T follicular helper cell (primary cell): Measurements from ENCODE around the gene CEBPB.
"Not testable (repeated sequence)": the region's sequence is repeated elsewhere in the genome, so short reads cannot be mapped to it uniquely, and the experiment has no call there.

Source experiments
- DNase-seq: peaks from one replicate; pipeline ENCODE4 v3.0.0-alpha.2; 2020; ENCODE audit warnings: low read depth
- total RNA-seq, 2 experiments: gene quantifications; one replicate each; lab custom pipeline; 2026; lab: John Stamatoyannopoulos, UW

The CEBPB gene
- total RNA-seq: 27.2 to 36.1 reads per million in 2 experiments

DNA sequence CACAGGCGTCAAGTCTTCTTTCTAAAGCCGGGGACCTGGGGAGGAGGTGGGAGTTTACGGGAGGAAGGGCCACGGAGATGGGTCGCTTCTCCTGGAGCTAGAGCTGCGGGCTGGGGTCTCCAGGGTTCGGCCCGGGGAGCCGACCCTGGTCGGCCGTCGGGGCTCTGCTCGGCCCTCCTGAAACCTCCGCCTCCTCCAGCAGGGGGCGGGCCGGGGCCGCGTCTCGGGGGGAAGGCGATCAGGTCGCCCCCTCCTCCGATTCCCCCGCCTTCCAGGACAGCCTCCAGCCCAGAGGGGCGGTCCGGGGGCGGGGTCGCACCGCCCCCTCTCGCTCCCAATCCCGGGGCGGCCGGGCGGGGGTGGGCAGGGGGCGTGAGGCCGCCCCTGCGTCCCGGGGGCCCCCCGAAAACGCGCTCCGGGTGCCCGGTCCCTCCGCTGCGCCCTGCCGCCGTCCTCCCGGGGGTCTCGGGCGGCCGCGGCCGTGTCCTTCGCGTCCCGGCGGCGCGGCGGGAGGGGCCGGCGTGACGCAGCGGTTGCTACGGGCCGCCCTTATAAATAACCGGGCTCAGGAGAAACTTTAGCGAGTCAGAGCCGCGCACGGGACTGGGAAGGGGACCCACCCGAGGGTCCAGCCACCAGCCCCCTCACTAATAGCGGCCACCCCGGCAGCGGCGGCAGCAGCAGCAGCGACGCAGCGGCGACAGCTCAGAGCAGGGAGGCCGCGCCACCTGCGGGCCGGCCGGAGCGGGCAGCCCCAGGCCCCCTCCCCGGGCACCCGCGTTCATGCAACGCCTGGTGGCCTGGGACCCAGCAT is at the start of gene CEBPB:
Gene CEBPB, plus strand, starts transcription at position 580 of the 814 bp plus-strand sequence. Its CDS starts 204 bp downstream, at position 784.
- peak; percentile 75 for DNase-seq

DNA sequence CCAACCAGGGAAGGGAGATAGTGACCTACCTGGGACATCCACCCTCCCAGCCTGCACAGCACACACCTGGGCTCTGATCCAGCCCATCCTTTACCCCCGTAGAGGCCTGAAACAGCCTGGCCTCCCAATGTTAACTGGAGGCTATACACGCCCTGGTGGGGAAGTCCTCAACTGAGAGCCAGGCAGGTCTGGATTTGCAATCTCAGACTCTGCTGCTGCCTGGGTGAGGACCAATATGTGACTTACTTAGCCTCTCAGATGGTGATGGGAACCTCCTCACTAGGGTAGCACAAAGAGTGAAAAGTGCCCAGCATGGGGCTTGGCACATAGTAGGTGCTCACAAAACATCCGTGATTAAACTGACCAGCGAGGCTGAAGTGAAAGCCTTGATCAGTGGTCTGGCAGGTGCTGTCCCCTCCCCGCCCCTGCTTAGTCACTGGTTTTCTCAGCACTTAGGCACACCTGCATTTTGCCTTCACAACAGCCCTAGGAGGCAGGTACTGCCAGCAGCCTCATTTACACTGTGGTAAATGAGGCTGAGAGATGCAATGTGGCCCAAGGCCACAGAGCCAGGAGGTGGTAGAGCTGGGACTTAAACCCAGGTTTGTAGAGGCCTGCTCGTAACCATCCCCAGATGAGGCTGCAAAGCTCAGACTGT is 49.5 kb upstream of the CEBPB start:
- DNase-seq: no peak

DNA sequence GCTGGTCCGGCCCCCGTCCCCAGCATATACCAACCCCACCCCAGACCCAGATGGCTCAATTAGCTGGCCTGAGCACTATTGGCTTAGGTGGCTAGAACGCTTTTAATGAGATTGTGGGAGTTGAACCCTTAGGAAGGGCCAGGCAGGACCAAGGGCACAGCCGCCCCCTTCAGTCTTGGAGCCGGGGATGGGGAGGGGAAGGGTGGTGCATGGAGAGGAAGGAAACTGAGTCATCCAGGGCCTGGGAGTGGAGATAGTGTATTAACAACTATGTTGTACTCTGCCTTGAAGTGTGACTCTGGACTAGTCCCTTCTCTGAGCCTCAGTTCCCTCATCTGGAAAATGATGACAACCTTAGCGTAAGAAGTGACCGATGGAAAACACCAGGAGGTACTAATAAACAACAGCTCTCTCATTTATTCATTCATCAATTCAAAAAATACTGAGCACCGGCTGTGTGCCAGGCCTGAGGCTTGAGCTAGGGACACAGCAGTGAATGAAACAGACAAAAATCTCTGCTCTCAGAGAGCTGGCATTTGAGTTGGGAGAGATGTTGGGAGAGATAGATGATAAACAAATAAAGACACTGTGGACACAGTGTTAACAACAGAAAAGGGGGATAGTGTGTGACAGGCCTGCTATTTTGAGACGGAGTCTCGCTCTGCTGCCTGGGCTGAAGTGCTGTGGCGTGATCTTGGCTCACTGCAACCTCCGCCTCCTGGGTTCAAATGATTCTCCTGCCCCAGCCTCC is 48.6 kb upstream of the CEBPB start:
- DNase-seq: no peak

DNA sequence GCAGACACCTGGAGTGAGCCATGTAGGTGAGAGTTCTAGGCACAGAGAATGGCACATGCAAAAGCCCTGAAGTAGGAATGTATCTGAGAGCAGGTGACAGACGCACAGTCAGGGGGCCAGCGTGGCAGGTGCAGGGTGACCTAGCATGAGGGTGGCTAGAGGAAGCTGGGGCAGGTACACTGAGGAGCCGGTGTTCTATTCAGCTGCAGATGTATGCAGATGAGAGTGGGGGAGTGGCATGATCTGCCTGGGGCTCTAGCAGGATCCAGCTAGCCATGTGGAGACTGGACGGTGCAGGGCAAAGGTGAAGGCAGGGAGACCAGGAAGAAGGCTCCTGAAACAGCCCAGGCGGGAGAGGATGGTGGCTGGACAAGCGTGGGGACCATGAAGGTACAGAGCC is 47.8 kb upstream of the CEBPB start:
- no peak for DNase-seq

DNA sequence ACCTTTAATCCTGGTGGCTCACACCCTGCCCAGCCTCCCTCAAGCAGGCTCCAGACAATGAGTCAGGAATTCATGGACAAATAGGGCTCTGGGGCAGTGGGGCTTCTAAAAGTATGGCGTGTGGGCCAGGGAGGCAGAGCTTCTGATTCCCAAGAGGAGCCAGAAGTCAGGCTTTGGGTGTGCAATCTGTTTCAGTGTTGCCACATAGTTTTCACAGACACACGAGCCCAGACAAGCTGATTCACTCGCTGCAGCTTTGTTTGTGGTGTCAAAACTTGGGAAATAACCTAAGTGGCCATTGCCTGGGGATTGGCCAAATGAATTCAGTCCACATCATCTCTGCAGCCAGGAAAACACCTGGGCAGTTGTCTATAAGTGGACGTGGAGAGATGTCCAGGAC is 46.3 kb upstream of the CEBPB start:
- no peak for DNase-seq

DNA sequence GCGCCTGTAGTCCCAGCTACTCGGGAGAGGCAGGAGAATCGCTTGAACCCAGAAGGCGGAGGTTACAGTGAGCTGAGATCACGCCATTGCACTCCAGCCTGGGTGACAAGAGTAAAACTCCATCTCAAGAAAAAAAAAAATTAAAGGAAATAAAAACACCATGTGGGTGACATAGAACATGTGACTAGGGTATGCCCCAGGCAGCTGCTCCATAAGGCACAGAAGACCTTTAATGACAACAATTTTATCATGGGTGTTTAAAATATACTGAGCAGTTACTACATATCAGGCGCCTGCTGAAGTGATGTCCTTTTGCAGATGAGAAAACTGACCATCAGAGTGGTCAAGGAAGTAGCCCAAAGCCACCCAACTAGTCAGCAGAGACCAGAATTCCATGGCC is 45.1 kb upstream of the CEBPB start:
- DNase-seq: no peak

DNA sequence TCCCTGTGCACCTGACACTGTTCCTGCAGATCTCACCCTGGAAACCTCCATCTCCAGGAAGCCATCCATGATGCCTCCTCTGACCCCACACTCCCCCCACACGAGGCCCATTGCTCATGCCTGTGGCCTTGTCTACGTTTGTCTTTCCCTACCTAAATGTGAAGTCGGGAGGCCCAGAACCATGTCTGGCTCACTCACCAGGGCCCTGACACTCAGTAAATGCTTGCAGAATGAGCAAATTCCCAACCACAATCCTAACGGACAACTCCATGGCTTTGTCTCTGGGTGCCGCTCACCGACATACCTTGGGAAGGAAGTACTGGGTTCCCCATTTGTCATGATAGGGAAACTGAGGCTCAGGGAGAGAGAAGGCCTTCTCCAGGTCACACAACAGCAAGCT is 44.4 kb upstream of the CEBPB start:
- DNase-seq: no peak

DNA sequence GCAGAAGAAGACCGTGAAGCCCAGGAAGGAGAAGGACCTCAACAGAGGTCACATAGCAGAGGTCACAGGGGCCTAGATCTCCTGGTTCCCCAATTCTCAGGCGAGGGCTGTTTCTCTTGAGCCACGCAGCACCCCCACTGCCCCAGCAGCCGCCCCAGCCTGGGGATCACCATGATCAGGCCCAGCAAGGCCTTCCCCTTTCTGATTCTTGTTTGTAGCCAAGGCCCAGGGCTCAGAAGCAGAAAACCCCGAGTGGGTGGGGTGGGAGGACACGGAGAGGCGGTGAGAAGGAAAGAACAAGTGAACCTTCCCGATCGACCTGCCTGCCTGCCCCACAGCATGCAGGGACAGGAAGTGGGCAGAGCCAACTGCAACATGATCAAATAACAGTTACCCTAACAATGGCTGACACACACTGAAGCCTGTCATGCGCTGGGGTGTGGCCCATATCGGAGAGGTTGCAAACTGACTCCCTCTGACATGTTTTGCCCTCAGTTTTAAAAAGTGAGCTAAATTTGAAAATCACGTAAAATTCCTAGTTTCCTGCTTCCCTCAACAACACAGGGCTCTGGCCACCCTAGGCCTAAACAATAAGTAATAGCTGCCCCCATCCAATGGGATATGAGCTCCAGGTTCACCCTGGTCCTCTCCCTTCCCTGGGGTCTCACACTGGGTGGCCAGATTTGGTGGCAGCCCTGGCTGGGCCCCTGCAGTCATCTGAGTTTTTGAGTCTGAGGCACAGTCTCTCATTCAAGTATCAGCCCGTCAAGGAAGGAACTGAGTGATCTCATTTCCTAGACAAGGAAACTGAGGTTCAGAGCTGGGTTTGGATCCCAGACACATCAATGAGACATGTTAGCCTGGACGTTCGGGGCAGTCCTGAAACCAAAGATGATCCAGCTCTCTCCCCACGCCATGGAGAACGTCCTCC is 43.6 kb upstream of the CEBPB start:
- DNase-seq: peak; percentile 69

DNA sequence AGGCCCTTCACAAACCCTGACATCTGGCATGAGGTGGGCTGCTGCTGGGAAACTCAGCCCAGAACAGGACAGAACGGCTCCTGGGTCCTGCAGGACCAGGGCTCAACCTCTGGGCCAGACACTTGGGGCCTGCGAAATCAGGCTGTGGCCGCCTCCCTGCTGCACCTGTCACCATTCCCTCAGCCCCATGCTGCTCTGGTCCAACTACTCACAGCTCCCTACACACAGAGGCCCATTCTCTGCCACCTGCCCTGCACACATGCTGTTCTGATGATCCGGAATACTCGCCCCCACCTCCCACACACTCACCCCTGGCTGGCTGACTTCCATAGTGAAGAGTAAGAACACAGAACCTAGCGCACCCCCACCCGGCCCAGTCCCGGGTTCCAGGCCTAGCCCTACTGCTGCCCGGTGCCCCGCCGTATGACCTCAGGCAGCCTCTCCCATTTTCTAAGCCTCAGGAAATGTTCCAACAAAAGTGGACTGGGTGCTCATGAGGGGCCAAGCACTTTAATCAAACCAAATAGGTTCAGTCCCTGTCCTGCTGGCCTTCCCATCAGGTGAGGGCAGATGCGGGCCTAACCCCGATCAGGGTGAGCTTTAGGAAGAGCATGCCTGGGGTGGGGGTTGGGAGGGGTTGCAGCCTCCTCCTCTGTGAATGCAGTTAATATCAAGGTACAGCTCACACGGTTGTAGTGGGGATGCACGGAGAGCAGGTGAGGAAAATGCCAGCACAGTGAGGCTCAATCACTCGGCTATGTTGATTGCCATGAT is 41.0 kb upstream of the CEBPB start:
- DNase-seq: no peak

DNA sequence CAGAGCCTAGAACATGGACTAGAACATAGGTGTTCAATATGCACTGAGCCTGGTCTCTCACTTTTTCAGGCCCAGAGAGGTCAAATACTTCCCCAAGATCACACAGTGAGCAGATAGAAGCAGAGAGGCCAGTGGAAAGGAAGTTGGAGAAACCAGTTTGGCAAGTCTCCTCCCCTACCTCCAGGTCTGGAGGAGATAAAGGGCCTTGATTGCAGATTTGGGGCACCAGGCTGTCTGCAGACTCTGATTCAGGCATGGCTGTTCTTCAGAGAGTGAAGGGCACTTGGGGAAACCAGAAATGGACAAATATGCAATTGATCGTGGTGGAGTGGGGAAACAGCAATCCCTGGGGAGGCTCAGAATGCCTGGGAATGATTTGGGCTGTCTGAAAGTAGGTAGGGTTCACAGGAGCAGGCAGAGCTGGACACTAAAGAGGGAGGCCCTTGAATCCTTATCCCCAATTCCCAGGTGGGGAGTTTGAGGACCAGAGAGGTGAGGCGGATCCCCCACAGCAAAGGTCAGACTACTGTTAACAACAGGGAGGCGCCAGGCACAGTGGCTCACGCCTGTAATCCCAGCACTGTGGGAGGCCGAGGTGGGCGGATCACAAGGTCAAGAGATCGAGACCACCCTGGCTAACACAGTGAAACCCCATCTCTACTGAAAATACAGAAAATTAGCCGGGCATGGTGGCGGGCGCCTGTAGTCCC is 39.4 kb upstream of the CEBPB start:
- DNase-seq: no peak

DNA sequence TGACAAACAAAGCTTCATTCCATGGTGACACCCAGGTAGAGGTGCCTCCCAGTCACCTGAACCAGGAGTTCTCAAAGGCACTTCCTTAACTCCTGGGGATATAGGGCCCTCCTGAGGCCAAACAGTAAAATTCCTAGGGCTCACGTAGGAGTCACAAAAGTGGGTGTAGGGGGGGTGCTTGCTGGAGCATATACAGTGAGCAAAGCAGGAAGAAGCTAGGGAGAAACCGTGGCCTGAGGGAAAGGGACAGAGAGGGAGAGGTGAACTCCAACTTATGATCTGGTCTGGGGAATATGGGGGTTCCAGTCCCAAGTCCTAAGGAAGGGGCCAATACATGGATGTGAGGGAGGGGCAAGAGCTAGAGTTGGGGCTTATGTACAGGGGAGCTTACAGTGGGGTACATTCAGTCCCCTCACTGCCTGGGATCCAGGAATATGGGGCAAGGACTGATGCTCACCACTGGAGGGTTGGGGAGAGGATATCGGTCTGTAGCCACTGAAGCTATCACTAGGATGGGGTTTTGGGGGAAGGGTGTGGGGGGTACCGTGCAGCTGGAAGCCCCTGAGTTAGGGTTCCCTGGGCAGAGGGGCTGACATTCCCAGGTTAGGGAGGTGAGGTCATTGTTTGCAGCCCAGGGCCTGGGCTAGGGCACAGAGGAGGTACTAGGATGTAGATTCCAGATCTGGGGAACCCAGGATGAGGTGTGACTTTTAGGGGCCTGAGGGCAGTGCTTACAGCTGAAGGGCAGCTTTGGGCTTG is 38.1 kb upstream of the CEBPB start:
- DNase-seq: no peak

DNA sequence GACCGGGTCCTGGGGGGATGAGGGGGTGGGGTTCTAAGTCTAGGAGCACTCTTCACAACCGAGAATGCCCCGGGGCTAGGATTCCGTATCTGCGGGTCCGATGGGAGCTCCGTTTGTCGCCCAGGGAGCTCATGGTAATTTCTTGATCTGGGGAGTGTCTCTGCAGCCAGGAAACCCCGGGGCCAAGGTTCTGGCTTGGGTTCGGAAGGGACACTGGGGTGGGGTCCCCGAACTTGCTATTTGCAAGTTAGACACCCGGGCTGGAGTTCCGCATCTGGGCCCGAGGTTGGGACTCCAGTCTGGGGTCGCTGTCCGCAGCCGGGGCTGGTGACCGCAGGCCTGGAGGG is 37.5 kb upstream of the CEBPB start:
- DNase-seq: no peak

DNA sequence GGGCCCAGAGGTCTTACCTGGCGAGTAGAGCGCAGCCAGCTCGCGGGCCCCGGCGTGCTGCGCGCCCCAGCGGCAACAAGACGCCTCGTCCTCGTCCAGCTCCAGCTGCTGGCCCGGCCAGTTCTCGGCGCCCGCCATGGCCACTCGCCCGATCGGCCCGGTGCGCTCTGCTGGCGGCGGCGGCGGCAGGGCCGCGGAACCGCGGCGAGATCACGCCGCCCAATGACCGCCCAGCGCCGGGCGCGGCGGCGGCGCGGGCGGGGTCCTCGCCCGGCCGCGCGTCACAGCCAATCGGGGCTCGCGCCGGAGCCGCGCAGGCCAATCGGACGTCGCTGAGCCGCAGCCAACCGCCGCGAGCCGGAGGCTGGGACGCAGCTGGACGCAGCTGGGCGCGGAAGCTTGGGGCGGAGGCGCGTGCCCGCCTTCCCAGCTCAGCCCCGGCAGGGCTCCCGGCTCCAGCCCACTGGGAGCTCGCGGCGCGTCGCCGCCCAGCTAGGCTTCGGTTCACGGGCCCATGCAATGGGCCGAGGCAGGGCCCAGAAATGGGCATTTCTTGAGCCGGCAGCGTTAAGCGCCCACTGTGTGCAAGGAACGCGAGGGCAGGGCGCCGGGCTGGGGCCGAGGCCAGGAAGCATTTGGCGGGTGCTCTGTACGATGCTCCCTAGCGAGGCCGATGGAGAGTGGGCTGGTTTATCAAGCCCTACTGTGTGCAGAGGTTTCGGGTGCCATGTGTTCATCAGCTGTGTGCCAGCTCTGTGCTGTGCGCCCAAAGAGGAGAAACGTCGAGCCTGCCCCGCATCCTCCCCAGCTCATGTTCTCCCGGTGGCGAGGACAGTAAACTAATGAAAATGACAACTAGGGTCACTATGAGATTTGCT is 36.9 kb upstream of the CEBPB start, which contains the start of gene PEDS1:
Gene PEDS1, minus strand, starts transcription at position 224 of the 878 bp plus-strand sequence. Its CDS starts 86 bp downstream, at position 138.
- DNase-seq: peak; percentile 68

DNA sequence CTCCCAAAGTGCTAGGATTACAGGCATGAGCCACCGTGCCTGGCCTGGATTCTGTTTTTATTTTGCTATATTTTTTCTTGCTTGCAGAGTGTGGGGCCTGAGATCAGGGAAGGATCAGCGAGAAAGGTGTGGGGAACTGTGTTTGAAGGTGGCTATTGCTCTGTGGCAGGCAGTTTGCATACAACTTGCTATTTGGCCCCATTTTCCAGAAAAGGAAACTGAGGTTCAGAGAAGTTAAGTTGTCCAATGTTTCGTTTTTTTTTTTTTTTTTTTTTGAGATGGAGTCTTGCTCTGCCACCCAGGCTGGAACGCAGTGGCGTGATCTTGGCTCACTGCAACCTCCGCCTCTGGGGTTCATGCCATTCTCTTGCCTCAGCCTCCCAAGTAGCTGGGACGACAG is 29.1 kb upstream of the CEBPB start:
- not testable (repeated sequence) for DNase-seq

DNA sequence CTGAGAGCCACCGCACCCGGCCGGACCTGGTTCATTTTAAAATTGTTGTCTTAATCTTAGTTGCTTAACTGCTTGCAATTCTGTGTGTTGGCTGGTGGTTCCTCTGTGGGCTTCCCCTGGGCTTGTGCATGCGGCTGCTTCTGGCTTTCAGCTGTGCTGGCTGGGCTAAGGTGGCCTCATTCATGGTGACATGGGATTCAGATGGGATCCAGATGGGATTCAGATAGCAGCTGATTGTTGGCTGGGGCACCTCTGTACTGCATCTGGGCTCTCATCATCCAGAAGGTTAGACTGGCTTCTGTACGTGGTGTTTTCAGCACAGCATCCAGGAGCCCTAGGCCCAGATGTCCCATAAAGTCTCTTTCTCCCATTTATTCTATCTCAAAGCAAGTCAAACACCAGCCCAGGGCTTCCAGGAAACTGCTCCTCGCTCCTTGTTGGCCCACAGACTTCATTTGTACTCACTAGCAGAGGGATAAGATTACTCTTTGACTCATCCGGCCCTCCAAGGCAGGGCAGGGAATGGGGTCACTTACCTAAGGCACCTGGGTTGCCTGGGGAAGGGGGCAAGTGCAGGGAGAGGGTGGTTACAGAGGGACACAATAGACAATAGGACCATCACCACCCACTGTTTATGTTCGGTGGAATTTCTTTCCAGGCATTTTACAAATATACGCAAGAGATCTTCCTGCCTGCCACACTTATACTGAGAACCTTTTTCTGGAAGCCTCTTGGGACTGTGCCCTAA is 26.9 kb upstream of the CEBPB start:
- DNase-seq: no peak

DNA sequence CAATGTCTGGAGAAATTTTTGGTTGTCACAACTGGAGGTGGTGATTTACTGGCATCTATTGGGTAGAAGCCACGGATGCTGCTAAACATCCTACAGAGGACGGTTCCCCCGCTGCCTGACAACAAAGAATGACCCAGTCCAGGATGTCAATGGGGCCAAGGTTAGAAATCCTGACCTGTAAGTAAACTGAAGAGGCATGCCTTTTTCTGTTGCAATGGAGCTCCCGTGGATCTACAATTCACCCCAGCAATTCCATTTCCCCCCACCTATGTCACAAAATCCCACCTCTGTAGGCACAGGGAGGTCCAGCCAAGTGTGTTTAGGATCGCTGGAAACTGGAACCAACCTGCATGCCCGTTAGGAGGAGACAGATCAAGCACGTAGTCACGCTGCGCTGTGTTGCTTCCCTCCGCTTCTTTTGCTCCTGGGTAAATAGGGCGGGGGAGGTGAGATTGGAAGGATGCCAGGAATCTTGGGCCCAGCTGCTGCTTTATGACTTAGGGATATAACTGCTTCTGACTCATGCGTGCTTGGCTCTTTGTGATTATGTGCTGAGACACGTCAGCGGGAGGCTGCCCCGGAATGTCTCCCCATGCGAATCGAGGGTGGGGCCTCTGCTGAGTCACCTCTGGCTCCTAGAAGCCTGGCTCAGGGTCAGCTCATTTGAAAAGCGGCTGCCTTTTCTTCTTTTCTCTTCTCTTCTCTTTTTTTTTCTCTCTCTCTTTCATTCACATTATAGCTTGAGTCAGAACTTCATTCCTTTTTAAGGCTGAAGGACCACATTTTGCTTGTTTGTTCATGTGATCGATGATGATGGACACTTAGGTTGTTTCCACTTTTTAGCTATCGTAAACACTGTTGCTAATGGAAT is 24.7 kb upstream of the CEBPB start:
- peak; percentile 58 for DNase-seq
